ENCODE data around the gene FMN1.

DNA sequence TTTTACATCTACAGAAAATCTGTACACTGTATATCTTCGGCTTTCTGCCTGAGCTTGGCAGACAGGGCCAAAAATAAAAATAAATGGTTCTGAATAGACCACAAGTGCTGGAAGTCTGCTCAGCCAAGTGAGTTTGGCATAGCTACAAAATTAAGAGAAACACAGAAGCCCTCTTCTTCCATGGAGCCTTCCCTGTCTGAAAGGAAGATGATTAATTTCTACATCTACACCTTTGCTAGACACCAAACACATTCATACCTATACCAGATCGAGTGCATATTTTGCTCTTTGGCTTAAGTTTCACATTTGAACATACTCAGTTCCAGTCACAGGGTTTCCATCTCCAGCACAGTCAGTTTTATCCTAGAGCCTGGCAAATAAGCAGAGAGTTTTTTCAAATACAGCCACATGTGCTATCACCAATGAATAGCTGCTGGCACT lies 252.1 kb downstream of the FMN1 start:
- TF ChIP-seq, protein P1, sequence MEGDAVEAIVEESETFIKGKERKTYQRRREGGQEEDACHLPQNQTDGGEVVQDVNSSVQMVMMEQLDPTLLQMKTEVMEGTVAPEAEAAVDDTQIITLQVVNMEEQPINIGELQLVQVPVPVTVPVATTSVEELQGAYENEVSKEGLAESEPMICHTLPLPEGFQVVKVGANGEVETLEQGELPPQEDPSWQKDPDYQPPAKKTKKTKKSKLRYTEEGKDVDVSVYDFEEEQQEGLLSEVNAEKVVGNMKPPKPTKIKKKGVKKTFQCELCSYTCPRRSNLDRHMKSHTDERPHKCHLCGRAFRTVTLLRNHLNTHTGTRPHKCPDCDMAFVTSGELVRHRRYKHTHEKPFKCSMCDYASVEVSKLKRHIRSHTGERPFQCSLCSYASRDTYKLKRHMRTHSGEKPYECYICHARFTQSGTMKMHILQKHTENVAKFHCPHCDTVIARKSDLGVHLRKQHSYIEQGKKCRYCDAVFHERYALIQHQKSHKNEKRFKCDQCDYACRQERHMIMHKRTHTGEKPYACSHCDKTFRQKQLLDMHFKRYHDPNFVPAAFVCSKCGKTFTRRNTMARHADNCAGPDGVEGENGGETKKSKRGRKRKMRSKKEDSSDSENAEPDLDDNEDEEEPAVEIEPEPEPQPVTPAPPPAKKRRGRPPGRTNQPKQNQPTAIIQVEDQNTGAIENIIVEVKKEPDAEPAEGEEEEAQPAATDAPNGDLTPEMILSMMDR (conservative IDR thresholded peaks at IDR 0.05): no peak
- TF ChIP-seq EZH2 (IDR thresholded peaks at IDR 0.05; ENCODE audit: low read depth): no peak
